Endothelial cell (in vitro differentiated cells): ENCODE measurements around the gene GZF1. TPM values are rescaled to one million over a fixed set of nuclear protein-coding genes. Genes with fewer than 3 reads are reported as not detected.

Experiments
- DNase-seq: peaks from one replicate; pipeline ENCODE4 v3.0.0; 2021; ENCODE audit warnings: low spot score
- H3K27ac Mint-ChIP-seq: one replicate; pipeline ENCODE4 v1.8.0; 2021; ENCODE audit warnings: mixed read lengths, inconsistent platforms; ENCODE audit not compliant: unreplicated experiment
- H3K27me3 Mint-ChIP-seq: one replicate; pipeline ENCODE4 v1.8.0; 2021; ENCODE audit warnings: mild to moderate bottlenecking, moderate library complexity, mixed read lengths, inconsistent platforms; ENCODE audit not compliant: unreplicated experiment
- H3K36me3 Mint-ChIP-seq: one replicate; pipeline ENCODE4 v1.8.0; 2021; ENCODE audit warnings: mild to moderate bottlenecking, low read depth, mixed read lengths, inconsistent platforms; ENCODE audit not compliant: unreplicated experiment
- H3K4me1 Mint-ChIP-seq: one replicate; pipeline ENCODE4 v1.8.0; 2021; ENCODE audit warnings: mild to moderate bottlenecking, mixed read lengths, inconsistent platforms; ENCODE audit not compliant: unreplicated experiment
- H3K4me3 Mint-ChIP-seq: one replicate; pipeline ENCODE4 v1.8.0; 2021; ENCODE audit warnings: mild to moderate bottlenecking, mixed read lengths, inconsistent platforms; ENCODE audit not compliant: unreplicated experiment
- H3K9me3 Mint-ChIP-seq: one replicate; pipeline ENCODE4 v1.8.0; 2021; ENCODE audit warnings: mixed read lengths, inconsistent platforms; ENCODE audit not compliant: unreplicated experiment
- CTCF ChIP-seq: fragments of 200-600 bp; sonication (generic); IDR thresholded peaks from one replicate; pipeline ENCODE4 v1.5.0; 2021; ENCODE audit warnings: antibody characterized with exemption; ENCODE audit not compliant: unreplicated experiment
- total RNA-seq: library from RNA; stranded (reverse); fragmentation: NEBNext Ultra II Directional; extraction: Animal tissue kit (Norgen Biotek cat#: 25700); gene quantifications from one replicate; pipeline ENCODE4 v1.2.1, GENCODE V29; 2021; ENCODE audit not compliant: unreplicated experiment

Gene GZF1
- total RNA-seq, 1 donor from 2014 or later, result 9.6 TPM

- Mint-ChIP-seq H3K36me3 (peaks cover 10% of the 10 kb centered on the region), H3K4me3 (no peak overlapping the region), H3K4me1 (peaks cover 14% of the 10 kb centered on the region), H3K27ac (no peak overlapping the region), H3K9me3 (no peaks in the 10 kb centered on the region), H3K27me3 (peaks cover 1% of the 10 kb centered on the region)
- no peak for TF ChIP-seq CTCF
- DNase-seq, result no peak
Observed at GRCh38 chr20:23386304-23387117, 24.5 kb downstream of the GZF1 start.

GRCh38 chr20:23387118-23387443 is 25.1 kb downstream of the GZF1 start:
- peaks cover 10% of the 10 kb centered on the region for H3K36me3 Mint-ChIP-seq
- H3K4me1 Mint-ChIP-seq, result peaks cover 10% of the 10 kb centered on the region
- no peak overlapping the region for H3K4me3 Mint-ChIP-seq
- no peak overlapping the region for H3K27ac Mint-ChIP-seq
- no peak for DNase-seq
- TF ChIP-seq CTCF, result no peak
- no peaks in the 10 kb centered on the region for H3K9me3 Mint-ChIP-seq
- H3K27me3 Mint-ChIP-seq, result peaks cover 1% of the 10 kb centered on the region

GRCh38 chr20:23390091-23390774 is 28.3 kb downstream of the GZF1 start:
- peaks cover 3% of the 10 kb centered on the region for H3K27me3 Mint-ChIP-seq
- DNase-seq, result no peak
- peaks cover 4% of the 10 kb centered on the region for H3K4me1 Mint-ChIP-seq
- H3K36me3 Mint-ChIP-seq, result peaks cover 19% of the 10 kb centered on the region
- no peak for TF ChIP-seq CTCF
- H3K9me3 Mint-ChIP-seq, result no peaks in the 10 kb centered on the region
- no peak overlapping the region for H3K27ac Mint-ChIP-seq
- H3K4me3 Mint-ChIP-seq, result no peak overlapping the region

GRCh38 chr20:23391707-23392310 is 29.8 kb downstream of the GZF1 start:
- peaks cover 5% of the 10 kb centered on the region for H3K4me1 Mint-ChIP-seq
- DNase-seq, result no peak
- H3K27ac Mint-ChIP-seq, result no peak overlapping the region
- TF ChIP-seq CTCF, result no peak
- H3K4me3 Mint-ChIP-seq, result no peak overlapping the region
- no peaks in the 10 kb centered on the region for H3K9me3 Mint-ChIP-seq
- H3K27me3 Mint-ChIP-seq, result peaks cover 3% of the 10 kb centered on the region
- peaks cover 19% of the 10 kb centered on the region for H3K36me3 Mint-ChIP-seq
